CD4-positive, alpha-beta T cell (primary cell): ENCODE results near the gene FUBP1. TPM values are rescaled to one million over a fixed set of nuclear protein-coding genes. Genes with fewer than 3 reads are reported as not detected.

Experiments
- ATAC-seq: fragments of 200-7000 bp; cut with Tn5 transposase; one replicate; pipeline ENCODE4 v1.10.0; 2022; ENCODE audit warnings: mild to moderate bottlenecking; ENCODE audit not compliant: poor library complexity
- CTCF ChIA-PET: fragments of 350-600 bp; sonication (Branson Sonifier 250); formaldehyde crosslinking; loops from one replicate; lab custom pipeline; 2021; ENCODE audit warnings: antibody characterized with exemption, inconsistent platforms; lab: Charles Lee
- POLR2A ChIA-PET: fragments of 350-600 bp; sonication (Branson Sonifier 250); formaldehyde crosslinking; loops from one replicate; lab custom pipeline; 2021; ENCODE audit warnings: antibody characterized with exemption, inconsistent platforms; lab: Charles Lee
- DNase-seq, 14 experiments: peaks; one replicate each; pipeline ENCODE4 v3.0.0-alpha.2; 2013 to 2020; ENCODE audit warnings: mixed read lengths in 2 of 14
- H3K27ac ChIP-seq, 2 donors: one replicate each; pipeline versions ENCODE4 v1.5.1 to v1.7.0; 2013; ENCODE audit warnings: low read length in 2 of 2, low read depth in 1 of 2, mild to moderate bottlenecking in 1 of 2
- H3K27me3 ChIP-seq, 2 experiments: 1 replicate in 1 of 2; 2 replicates in 1 of 2; pipeline versions ENCODE4 v1.6.1 to v1.7.0; 2013; ENCODE audit warnings: low read length in 2 of 2, control low read depth in 1 of 2, mild to moderate bottlenecking in 1 of 2, moderate library complexity in 1 of 2; ENCODE audit not compliant: insufficient read depth in 2 of 2, control insufficient read depth in 1 of 2
- H3K36me3 ChIP-seq: one replicate; pipeline ENCODE4 v1.6.1; 2013; ENCODE audit warnings: low read length, control low read depth; ENCODE audit not compliant: insufficient read depth
- H3K4me1 ChIP-seq: one replicate; pipeline ENCODE4 v1.6.1; 2013; ENCODE audit warnings: low read length, control low read depth; ENCODE audit not compliant: insufficient read depth
- H3K4me3 ChIP-seq: one replicate; pipeline ENCODE4 v1.5.1; 2013; ENCODE audit warnings: mild to moderate bottlenecking, low read length, moderate library complexity
- H3K9me3 ChIP-seq, 2 experiments: 1 replicate in 1 of 2; 2 replicates in 1 of 2; pipeline versions ENCODE4 v1.6.1 to v1.7.0; 2013; ENCODE audit warnings: low read length in 2 of 2, mild to moderate bottlenecking in 2 of 2, control low read depth in 1 of 2, moderate library complexity in 1 of 2; ENCODE audit not compliant: control insufficient read depth in 1 of 2, insufficient read depth in 1 of 2
- H3K27ac Mint-ChIP-seq: one replicate; pipeline ENCODE4 v1.8.0; 2020; ENCODE audit warnings: mixed read lengths
- H3K27me3 Mint-ChIP-seq: one replicate; pipeline ENCODE4 v1.8.0; 2021; ENCODE audit warnings: mixed read lengths
- H3K36me3 Mint-ChIP-seq: one replicate; pipeline ENCODE4 v1.8.0; 2021; ENCODE audit warnings: low read depth, mixed read lengths
- H3K4me1 Mint-ChIP-seq: one replicate; pipeline ENCODE4 v1.8.0; 2021; ENCODE audit warnings: low read depth, mixed read lengths
- H3K4me3 Mint-ChIP-seq: one replicate; pipeline ENCODE4 v1.8.0; 2020; ENCODE audit warnings: mild to moderate bottlenecking, mixed read lengths
- H3K9me3 Mint-ChIP-seq: one replicate; pipeline ENCODE4 v1.8.0; 2020; ENCODE audit warnings: mixed read lengths
- CTCF ChIP-seq: fragments of 200-600 bp; IDR thresholded peaks from one replicate; pipeline ENCODE4 v1.8.0; 2022; ENCODE audit warnings: antibody characterized with exemption, mild to moderate bottlenecking
- intact Hi-C, 2 experiments: fragments of 100-400 bp; cut with DNase I in 1 of 2; cut with micrococcal nuclease in 1 of 2; formaldehyde crosslinking; loops; one replicate each; pipeline versions ENCODE4 v1.15.1 to v1.9.0; 2023 to 2025; cut with DNase I, micrococcal nuclease
- total RNA-seq, 174 experiments: library from RNA in 2 of 174; stranded (reverse) in 2 of 174; gene quantifications; one replicate each; pipeline ENCODE4 v1.2.3 and lab custom pipeline; 2021 to 2026

FUBP1 gene
- total RNA-seq, 2 experiments from 2014 or later, result 196 to 202 TPM

- intact Hi-C loops, result loop anchor here (2.0 to 10.0 kb wide), 4 partner anchors 199 to 291 kb away; partner anchors contain the start of genes MIGA1 (in 1 of the 2), USP33 (in 1 of the 2) and ZZZ3 (in 1 of the 2)
- H3K27ac Mint-ChIP-seq, result no peak overlapping the region
- H3K4me3 ChIP-seq, result peak overlapping the region; percentile 82
These were observed 3.0 kb downstream of the FUBP1 start for GRCh38 chr1:77975907-77976306.

DNA sequence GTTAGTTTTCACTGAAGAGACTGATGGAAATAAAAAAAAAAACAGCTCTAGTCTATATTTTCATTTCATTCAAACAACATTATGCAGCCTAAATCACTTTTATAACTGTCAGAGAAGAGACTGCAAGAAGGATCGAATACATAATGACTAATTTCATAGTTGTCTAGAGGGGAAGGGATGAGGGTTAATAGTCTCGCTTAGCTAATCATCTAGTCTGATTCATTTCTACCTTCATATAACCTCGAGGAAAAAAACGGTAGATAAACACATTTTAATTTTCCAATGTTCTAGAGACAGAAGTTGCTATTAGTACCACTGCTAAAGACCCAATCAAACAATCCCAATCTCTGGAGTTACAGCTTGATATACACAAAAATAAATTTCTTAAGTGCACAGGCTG lies 3.5 kb downstream of the FUBP1 start:
- DNase-seq, result no peak
- peaks cover 60% of the 10 kb centered on the region for H3K4me1 Mint-ChIP-seq
- peaks cover 49% of the 10 kb centered on the region for H3K4me1 ChIP-seq
- CTCF ChIA-PET, result interaction anchor here (0.5 kb wide), 1 partner anchor 31 kb away, joined by 3 read pairs; no protein-coding TSS in a partner anchor
- peaks cover 32% of the 10 kb centered on the region for H3K36me3 ChIP-seq
- no peak for TF ChIP-seq CTCF
- H3K4me3 Mint-ChIP-seq, result peak overlapping the region; percentile 79
- no peak overlapping the region for H3K27ac ChIP-seq
- no peaks in the 10 kb centered on the region for H3K27me3 Mint-ChIP-seq
- POLR2A ChIA-PET, result interaction anchor here (0.8 to 8.1 kb wide), 6 partner anchors 9 to 29 kb away, joined by 3 to 419 read pairs (median 6); partner anchors contain the start of gene DNAJB4
- H3K36me3 Mint-ChIP-seq, result peaks cover 53% of the 10 kb centered on the region
- no peak overlapping the region for H3K27ac Mint-ChIP-seq
- no peaks in the 10 kb centered on the region for H3K9me3 ChIP-seq
- H3K27me3 ChIP-seq, result no peaks in the 10 kb centered on the region
- no peak for ATAC-seq
- no peaks in the 10 kb centered on the region for H3K9me3 Mint-ChIP-seq
- intact Hi-C loops, result loop anchor here (5.0 to 10.0 kb wide), 3 partner anchors 198 to 291 kb away; partner anchors contain the start of genes MIGA1 (in 1 of the 2), USP33 (in 1 of the 2) and ZZZ3 (in 1 of the 2)
- H3K4me3 ChIP-seq, result peak overlapping the region; percentile 82

More at GRCh38 chr1:77975907-77976306, 3.0 kb downstream of the FUBP1 start:
- H3K36me3 ChIP-seq, result peaks cover 29% of the 10 kb centered on the region
- no peaks in the 10 kb centered on the region for H3K27me3 ChIP-seq
- CTCF ChIA-PET, result interaction anchor here (0.5 to 0.6 kb wide), 2 partner anchors 31 to 179 kb away, joined by 3 read pairs; no protein-coding TSS in a partner anchor
- no peak for DNase-seq
- Mint-ChIP-seq H3K9me3 (no peaks in the 10 kb centered on the region), H3K36me3 (peaks cover 48% of the 10 kb centered on the region), H3K27me3 (no peaks in the 10 kb centered on the region), H3K4me3 (peak overlapping the region; percentile 79), H3K4me1 (peaks cover 59% of the 10 kb centered on the region)
- peak overlapping the region in 1 of 2 donors; percentile 99 for H3K27ac ChIP-seq
- H3K4me1 ChIP-seq, result peaks cover 45% of the 10 kb centered on the region
- POLR2A ChIA-PET, result interaction anchor here (0.8 to 8.1 kb wide), 6 partner anchors 10 to 28 kb away, joined by 3 to 419 read pairs (median 6); partner anchors contain the start of gene DNAJB4
- no peak for TF ChIP-seq CTCF
- H3K9me3 ChIP-seq, result no peaks in the 10 kb centered on the region
- no peak for ATAC-seq

DNA sequence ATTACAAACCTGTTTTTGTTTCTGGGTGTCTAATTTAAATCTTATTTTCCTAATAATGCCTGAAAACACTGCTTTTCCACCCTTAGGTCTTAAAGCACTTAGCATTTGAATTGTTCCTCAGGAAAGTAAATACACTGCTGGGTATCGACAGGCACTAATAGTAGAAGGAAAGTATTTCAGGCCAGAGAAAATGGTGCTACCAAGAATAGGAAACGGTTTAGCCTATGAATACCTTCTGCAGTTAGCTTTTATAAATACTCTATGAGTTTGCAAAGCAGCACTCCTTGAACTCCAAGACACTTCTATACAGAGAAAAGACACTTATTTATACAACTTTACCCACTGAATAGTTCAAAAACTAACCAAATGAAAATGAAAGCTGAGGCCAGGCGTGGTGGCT lies 6.8 kb downstream of the FUBP1 start:
- peak overlapping the region; percentile 68 for H3K4me3 Mint-ChIP-seq
- no peak for DNase-seq
- H3K4me1 Mint-ChIP-seq, result peaks cover 84% of the 10 kb centered on the region
- peaks cover 63% of the 10 kb centered on the region for H3K36me3 ChIP-seq
- ChIA-PET CTCF (interaction anchor here (1.3 kb wide), 1 partner anchor 14 kb away, joined by 4 read pairs; no protein-coding TSS in a partner anchor), POLR2A (no interaction called here)
- intact Hi-C loops, result loop anchor here (5.0 to 10.0 kb wide), 2 partner anchors 140 to 287 kb away; partner anchors contain the start of gene ZZZ3 (in 1 of the 2)
- no peak overlapping the region for H3K4me3 ChIP-seq
- H3K27ac Mint-ChIP-seq, result peak overlapping the region; percentile 54
- H3K9me3 Mint-ChIP-seq, result no peaks in the 10 kb centered on the region
- H3K27ac ChIP-seq, result no peak overlapping the region
- H3K4me1 ChIP-seq, result peaks cover 37% of the 10 kb centered on the region
- peaks cover 85% of the 10 kb centered on the region for H3K36me3 Mint-ChIP-seq
- no peak for ATAC-seq
- H3K27me3 ChIP-seq, result no peaks in the 10 kb centered on the region
- H3K27me3 Mint-ChIP-seq, result no peaks in the 10 kb centered on the region
- H3K9me3 ChIP-seq, result no peaks in the 10 kb centered on the region
- TF ChIP-seq CTCF, result no peak
